ENCODE results near the gene ARHGEF1.

Gene ARHGEF1

DNA sequence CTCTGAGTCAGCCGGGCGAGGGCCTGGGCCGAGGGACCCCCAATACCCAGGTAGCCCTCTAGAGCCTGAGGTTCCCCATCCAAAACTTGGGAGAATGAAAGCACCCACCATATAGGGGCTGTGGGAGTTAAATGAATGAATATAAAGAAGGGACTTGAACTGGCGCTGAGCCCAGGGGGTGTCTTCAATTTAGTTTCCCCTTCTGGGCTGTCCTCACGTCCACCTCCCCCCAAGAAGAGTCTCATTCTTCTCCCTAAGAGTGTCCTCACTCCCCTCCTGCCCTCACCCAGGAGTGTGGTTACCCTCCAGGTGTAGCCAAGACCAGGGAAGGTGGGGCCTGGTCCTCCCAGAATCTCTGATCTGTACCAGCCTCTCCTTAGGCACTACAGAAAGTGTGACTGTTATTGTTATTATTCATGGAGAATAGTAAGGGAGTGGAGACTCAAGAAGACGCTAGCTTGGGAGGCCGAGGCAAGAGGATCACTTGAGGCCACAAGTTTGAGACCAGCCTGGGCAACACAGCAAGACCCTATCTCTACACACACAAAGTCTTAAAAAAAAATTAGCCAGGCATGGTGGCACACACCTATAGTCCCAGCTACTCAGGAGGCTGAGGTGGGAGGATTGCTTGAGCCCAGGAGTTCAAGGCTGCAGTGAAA is 3.2 kb upstream of the ARHGEF1 start:
- Histone ChIP-seq H3K9ac (ENCODE audit: low read depth, low read length) (peak overlapping the region; percentile 83; the same call in 1 of the 2 replicates), H3K79me2 (ENCODE audit: insufficient read depth, low read length) (peaks cover 59% of the 10 kb centered on the region), H3K4me1 (ENCODE audit: insufficient read depth, low read length) (peaks cover 81% of the 10 kb centered on the region), H3K27me3 (ENCODE audit: insufficient read depth, low read length, poor library complexity) (no peaks in the 10 kb centered on the region), H4K20me1 (ENCODE audit: insufficient read depth, low read length) (peaks cover 12% of the 10 kb centered on the region), H3K9me3 (ENCODE audit: insufficient read depth, low read length, severe bottlenecking) (no peaks in the 10 kb centered on the region), H3K36me3 (ENCODE audit: insufficient read depth, low read length) (peaks cover 55% of the 10 kb centered on the region), H3K4me2 (ENCODE audit: insufficient read depth, low read length) (peak overlapping the region; percentile 96), H3K4me3 (ENCODE audit: low read depth in 1 of 2, low read length in 2 of 2) (peak overlapping the region in 1 of 2 experiments; percentile 80; a peak in 1 of 4 replicates), H2AFZ (ENCODE audit: low read depth, low read length) (no peak overlapping the region), H3K27ac (ENCODE audit: low read length) (peak overlapping the region; percentile 98)
- TF ChIP-seq EZH2 (IDR thresholded peaks at IDR 0.05; ENCODE audit: borderline replicate concordance, low read depth, low read length, severe bottlenecking) = no peak
- TF ChIP-seq, protein P1, sequence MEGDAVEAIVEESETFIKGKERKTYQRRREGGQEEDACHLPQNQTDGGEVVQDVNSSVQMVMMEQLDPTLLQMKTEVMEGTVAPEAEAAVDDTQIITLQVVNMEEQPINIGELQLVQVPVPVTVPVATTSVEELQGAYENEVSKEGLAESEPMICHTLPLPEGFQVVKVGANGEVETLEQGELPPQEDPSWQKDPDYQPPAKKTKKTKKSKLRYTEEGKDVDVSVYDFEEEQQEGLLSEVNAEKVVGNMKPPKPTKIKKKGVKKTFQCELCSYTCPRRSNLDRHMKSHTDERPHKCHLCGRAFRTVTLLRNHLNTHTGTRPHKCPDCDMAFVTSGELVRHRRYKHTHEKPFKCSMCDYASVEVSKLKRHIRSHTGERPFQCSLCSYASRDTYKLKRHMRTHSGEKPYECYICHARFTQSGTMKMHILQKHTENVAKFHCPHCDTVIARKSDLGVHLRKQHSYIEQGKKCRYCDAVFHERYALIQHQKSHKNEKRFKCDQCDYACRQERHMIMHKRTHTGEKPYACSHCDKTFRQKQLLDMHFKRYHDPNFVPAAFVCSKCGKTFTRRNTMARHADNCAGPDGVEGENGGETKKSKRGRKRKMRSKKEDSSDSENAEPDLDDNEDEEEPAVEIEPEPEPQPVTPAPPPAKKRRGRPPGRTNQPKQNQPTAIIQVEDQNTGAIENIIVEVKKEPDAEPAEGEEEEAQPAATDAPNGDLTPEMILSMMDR (IDR thresholded peaks at IDR 0.05; ENCODE audit: borderline replicate concordance, extremely low read depth, low read length, poor library complexity, severe bottlenecking) = no peak
- DNase-seq (no peak), ATAC-seq (ENCODE audit: insufficient read depth, low read depth) (no peak)

DNA sequence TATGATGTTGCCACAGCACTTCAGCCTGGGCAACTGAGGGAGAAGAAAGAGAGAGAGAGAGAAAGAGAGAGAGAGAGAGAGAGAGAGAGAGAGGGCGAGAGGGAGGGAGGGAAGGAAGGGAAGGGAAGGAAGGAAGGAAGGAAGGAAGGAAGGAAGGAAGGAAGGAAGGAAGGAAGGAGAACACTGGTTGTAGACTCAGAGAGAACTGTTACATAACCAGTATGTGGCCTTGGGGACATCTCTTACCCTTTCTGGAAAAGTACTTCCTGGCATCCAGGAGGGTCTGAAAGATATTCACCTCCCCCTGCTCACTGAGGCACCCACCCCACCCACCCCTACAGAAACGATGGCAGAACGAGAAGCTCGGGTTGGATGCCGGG is 2.7 kb upstream of the ARHGEF1 start:
- Histone ChIP-seq H3K27me3 (ENCODE audit: insufficient read depth, low read length, poor library complexity) (no peaks in the 10 kb centered on the region), H3K4me3 (ENCODE audit: low read depth in 1 of 2, low read length in 2 of 2) (no peak overlapping the region), H4K20me1 (ENCODE audit: insufficient read depth, low read length) (peaks cover 15% of the 10 kb centered on the region), H3K9me3 (ENCODE audit: insufficient read depth, low read length, severe bottlenecking) (no peaks in the 10 kb centered on the region), H3K36me3 (ENCODE audit: insufficient read depth, low read length) (peaks cover 59% of the 10 kb centered on the region), H3K27ac (ENCODE audit: low read length) (peak overlapping the region; percentile 98; the same call in 1 of the 2 replicates), H3K79me2 (ENCODE audit: insufficient read depth, low read length) (peaks cover 65% of the 10 kb centered on the region), H3K9ac (ENCODE audit: low read depth, low read length) (peak overlapping the region; percentile 83; the same call in 1 of the 2 replicates), H3K4me1 (ENCODE audit: insufficient read depth, low read length) (peaks cover 81% of the 10 kb centered on the region), H3K4me2 (ENCODE audit: insufficient read depth, low read length) (peak overlapping the region; percentile 96), H2AFZ (ENCODE audit: low read depth, low read length) (no peak overlapping the region)
- DNase-seq (no peak), ATAC-seq (ENCODE audit: insufficient read depth, low read depth) (no peak)
- TF ChIP-seq, protein P1 (IDR thresholded peaks at IDR 0.05; ENCODE audit: borderline replicate concordance, extremely low read depth, low read length, poor library complexity, severe bottlenecking) = no peak
- TF ChIP-seq EZH2 (IDR thresholded peaks at IDR 0.05; ENCODE audit: borderline replicate concordance, low read depth, low read length, severe bottlenecking) = no peak

DNA sequence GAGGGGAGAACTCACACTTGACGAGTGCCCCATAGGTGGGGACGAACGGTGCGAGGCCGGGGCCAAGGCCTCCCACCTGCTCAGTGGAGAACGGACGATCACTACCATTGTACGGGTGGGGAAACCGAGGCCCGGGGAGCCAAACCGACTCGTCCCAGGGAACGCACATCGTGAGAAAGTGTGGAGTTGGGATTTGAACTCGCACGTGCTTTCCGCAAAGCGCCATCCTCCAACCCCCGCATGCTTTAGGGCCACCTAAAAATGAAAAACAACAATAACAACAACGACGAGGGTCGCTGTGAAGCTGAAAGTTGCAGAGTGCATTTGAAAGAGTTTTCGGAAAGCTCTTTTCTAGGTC is 458 bp downstream of the ARHGEF1 start:
- DNase-seq = no peak
- peaks cover 40% of the 10 kb centered on the region for H4K20me1 ChIP-seq (ENCODE audit: insufficient read depth, low read length)
- peak overlapping the region; percentile 52 to 80 for H3K4me3 ChIP-seq (ENCODE audit: low read depth in 1 of 2, low read length in 2 of 2)
- peaks cover 81% of the 10 kb centered on the region for H3K4me1 ChIP-seq (ENCODE audit: insufficient read depth, low read length)
- H3K27me3 ChIP-seq (ENCODE audit: insufficient read depth, low read length, poor library complexity) = no peaks in the 10 kb centered on the region
- peak overlapping the region; percentile 91 for H3K4me2 ChIP-seq (ENCODE audit: insufficient read depth, low read length)
- peak overlapping the region; percentile 95 for H3K27ac ChIP-seq (ENCODE audit: low read length)
- H3K9ac ChIP-seq (ENCODE audit: low read depth, low read length) = peak overlapping the region; percentile 88
- TF ChIP-seq, protein P1 (IDR thresholded peaks at IDR 0.05; ENCODE audit: borderline replicate concordance, extremely low read depth, low read length, poor library complexity, severe bottlenecking) = no peak
- no peak for TF ChIP-seq EZH2 (IDR thresholded peaks at IDR 0.05; ENCODE audit: borderline replicate concordance, low read depth, low read length, severe bottlenecking)
- no peak for ATAC-seq (ENCODE audit: insufficient read depth, low read depth)
- peaks cover 80% of the 10 kb centered on the region for H3K79me2 ChIP-seq (ENCODE audit: insufficient read depth, low read length)
- H2AFZ ChIP-seq (ENCODE audit: low read depth, low read length) = 0 out of 2 replicates have a peak overlapping the region, but pooled peaks have one; percentile 27
- H3K9me3 ChIP-seq (ENCODE audit: insufficient read depth, low read length, severe bottlenecking) = no peaks in the 10 kb centered on the region
- peaks cover 65% of the 10 kb centered on the region for H3K36me3 ChIP-seq (ENCODE audit: insufficient read depth, low read length)
